BE2C (cell line): Measurements from ENCODE around the gene RPS27.
A peak's percentile ranks its signal among the peaks of the same experiment; 100 is the strongest.

Experiments used
- DNase-seq: peaks from one replicate; pipeline ENCODE4 v3.0.0-alpha.2; 2020
- H3K27me3 ChIP-seq: fragments of 250-450 bp; sonication (Bioruptor Pico); 2 replicates; pipeline ENCODE4 v1.5.1; 2020; ENCODE audit warnings: mild to moderate bottlenecking
- H3K36me3 ChIP-seq: fragments of 250-450 bp; sonication (Bioruptor Pico); 2 replicates; pipeline ENCODE4 v1.5.1; 2020; ENCODE audit warnings: mild to moderate bottlenecking
- H3K4me1 ChIP-seq: fragments of 250-450 bp; sonication (Bioruptor Pico); 2 replicates; pipeline ENCODE4 v1.5.1; 2020
- H3K4me3 ChIP-seq: 2 replicates; pipeline ENCODE4 v1.5.1; 2011; ENCODE audit warnings: low read depth, low read length
- H3K9me3 ChIP-seq: fragments of 250-450 bp; sonication (Bioruptor Pico); 2 replicates; pipeline ENCODE4 v1.5.1; 2020
- CTCF ChIP-seq: IDR thresholded peaks from 2 replicates; pipeline ENCODE4 v1.5.1; 2012; ENCODE audit warnings: mild to moderate bottlenecking, low read depth, low read length

Gene RPS27

DNA sequence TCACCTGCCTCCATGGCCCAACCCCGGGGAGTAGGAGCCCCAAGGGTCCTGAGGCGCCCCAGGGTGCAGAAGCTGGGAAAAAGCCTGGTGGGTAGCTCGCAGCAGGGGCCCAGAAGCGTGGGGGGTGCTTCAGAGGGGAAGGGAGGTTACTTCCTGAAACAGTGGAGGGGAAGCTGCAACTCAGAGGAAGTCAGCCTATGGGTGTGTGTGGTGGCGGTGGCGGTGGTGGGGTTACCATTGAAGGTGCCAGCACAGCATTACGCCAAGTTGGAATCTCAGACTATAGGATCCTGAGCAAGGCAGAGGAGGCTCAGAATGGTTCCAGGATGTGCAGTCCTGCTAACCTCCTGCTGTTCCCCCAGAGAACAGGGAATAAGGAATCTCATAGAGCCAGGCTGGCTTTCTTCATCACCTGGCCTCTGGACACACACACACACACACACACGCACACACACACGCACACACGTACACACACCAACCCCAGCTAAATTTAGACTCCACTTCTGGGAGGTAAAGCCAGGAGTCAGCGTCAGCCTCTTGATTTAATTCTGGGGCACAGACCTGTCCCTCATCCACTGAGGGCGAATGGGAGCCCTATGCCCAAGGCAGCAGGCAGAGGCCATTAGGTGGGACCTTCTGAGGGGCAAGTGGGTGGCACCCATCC, 45.3 kb upstream of the RPS27 start:
- Histone ChIP-seq H3K36me3 (peaks cover 19% of the 10 kb centered on the region), H3K4me1 (no peaks in the 10 kb centered on the region), H3K9me3 (no peaks in the 10 kb centered on the region), H3K4me3 (peak overlapping the region; percentile 81), H3K27me3 (no peaks in the 10 kb centered on the region)
- no peak for TF ChIP-seq CTCF
- DNase-seq: no peak

DNA sequence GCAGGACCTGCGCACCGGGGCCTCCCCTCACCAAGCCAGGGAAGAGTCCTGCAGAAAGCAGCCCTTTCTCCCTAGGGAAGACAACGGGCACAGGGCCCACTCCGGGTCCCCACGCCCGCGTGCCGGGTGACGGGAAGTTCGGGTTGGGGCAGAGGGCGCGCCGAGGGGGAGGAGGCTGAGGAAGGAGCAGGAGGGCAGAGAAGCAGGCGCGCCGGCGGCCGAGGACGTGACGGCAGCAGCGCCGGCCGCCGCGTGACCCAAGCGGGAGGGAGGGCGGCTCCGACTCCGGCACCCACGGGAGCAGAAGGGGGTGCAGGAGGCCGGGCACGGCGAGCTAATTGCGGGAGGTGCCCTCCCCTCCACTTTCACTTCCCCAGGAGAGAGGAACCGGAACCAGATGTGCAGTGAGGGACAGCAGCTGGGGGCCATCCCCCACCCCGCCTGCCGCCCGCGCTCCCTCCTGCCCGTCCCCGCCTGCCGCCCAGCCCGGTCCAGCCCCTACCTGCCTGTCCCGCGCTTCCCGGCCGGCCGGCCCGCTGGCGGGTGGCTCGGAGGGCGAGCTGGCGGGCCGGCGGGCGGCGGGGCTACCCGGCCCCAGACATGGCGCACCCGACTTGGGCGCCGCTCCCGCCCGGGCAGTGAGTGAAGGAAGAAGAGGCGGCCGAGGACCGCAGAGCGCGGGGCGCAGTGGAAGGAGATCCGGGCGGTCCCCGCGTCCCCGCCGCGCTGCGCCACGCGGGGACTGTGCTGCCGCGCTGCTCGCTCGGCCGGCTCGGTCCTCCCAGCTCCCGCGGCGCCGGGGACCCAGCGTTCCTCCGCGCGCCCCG, 44.6 kb upstream of the RPS27 start:
- no peaks in the 10 kb centered on the region for H3K4me1 ChIP-seq
- DNase-seq: peak; percentile 70

DNA sequence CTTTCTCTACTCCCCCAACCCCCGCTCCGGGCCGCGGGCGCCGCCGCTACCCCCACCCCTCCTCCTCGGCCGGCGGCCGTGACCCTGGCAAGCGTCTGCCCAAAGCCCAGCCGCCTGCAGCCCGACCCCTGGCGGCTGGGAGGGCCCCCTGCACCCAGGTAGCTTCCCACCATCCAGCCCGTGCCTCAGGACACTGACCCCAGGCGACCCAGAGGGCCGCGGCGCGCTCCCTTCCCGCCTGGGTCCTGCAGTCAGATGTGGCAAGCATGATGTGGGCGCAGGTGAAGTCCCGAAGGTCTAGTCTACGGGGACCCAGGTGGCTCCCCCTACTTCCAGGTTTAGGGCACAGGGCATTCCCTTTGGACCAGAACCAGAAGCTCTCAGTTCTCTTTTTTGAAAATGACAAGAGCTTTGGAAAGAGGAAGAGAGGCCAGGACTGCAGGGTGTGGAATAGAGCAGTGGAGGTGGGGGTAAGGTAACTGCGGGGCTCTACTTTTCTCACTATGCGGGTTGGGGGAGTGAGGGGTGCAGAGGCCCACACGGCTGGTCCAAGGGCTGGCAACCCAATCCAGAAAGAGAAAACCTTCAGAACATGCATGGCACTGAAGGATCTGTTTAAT, 43.8 kb upstream of the RPS27 start, which contains the start of gene DENND4B:
Gene DENND4B (minus strand): TSS at position 97 of the 620 bp plus-strand sequence. CDS start 2,344 bp downstream, outside the sequence.
- TF ChIP-seq CTCF: peak; percentile 82
- peaks cover 14% of the 10 kb centered on the region for H3K36me3 ChIP-seq
- peak; percentile 89 for DNase-seq

More for the DNA sequence above, 44.6 kb upstream of the RPS27 start:
- Histone ChIP-seq H3K9me3 (no peaks in the 10 kb centered on the region), H3K27me3 (no peaks in the 10 kb centered on the region), H3K36me3 (peaks cover 14% of the 10 kb centered on the region), H3K4me3 (peak overlapping the region; percentile 81)
- TF ChIP-seq CTCF: no peak

DNA sequence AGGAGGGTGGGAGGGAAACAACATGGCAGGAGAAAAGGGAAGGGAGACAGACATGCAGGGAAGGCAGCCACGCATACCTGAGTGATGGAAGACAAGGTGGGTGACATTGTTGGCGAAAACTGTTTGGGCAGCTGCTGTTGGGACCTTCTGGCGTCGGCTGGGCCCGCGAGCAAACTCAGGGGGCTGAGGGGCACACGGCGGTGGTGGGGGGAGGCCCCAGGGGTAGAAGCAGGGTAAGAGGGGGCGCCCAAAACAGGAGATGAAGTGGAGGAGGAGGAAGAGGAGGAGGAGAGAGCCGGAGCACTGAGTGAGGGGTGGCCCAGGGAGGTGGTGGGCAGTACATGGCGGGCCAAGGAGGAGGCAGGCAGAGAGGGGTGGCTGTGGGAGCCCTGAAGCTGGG, 39.4 kb upstream of the RPS27 start:
- Histone ChIP-seq H3K9me3 (no peaks in the 10 kb centered on the region), H3K4me1 (peaks cover 2% of the 10 kb centered on the region), H3K36me3 (peaks cover 13% of the 10 kb centered on the region), H3K27me3 (no peaks in the 10 kb centered on the region), H3K4me3 (no peak overlapping the region)
- TF ChIP-seq CTCF: no peak
- DNase-seq: no peak

More for the DNA sequence above, 43.8 kb upstream of the RPS27 start, which contains the start of gene DENND4B:
- Histone ChIP-seq H3K9me3 (no peaks in the 10 kb centered on the region), H3K27me3 (no peaks in the 10 kb centered on the region), H3K4me3 (peak within 1 kb of the TSS; percentile 81), H3K4me1 (no peaks in the 10 kb centered on the region)

DNA sequence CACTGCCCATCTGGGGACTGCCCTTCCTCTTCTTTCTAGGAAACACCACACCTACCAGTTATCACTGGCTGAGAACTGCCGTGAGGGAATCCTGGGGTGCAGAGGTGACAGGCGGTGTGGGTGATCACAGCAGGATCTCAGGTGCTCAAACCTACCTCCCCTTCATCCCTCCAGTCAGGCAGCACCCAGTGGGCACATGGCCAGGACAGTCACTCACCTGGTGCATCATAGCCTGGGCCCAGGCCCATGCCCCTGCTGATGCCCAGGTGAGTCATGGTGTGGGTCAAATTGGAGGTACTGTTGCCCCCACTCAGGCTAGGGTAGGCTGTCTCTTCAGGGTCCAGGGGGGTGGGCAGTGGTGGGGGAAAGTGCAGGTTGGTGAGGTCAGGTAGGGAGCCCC, 38.8 kb upstream of the RPS27 start:
- H3K4me3 ChIP-seq: no peak overlapping the region
- peaks cover 13% of the 10 kb centered on the region for H3K36me3 ChIP-seq
- peaks cover 8% of the 10 kb centered on the region for H3K4me1 ChIP-seq
- no peaks in the 10 kb centered on the region for H3K27me3 ChIP-seq
- no peaks in the 10 kb centered on the region for H3K9me3 ChIP-seq
- no peak for TF ChIP-seq CTCF
- DNase-seq: no peak
